Measurements from ENCODE around the gene CEP85.
A peak's percentile ranks its signal among the peaks of the same experiment; 100 is the strongest.
"Not testable (repeated sequence)": the region's sequence is repeated elsewhere in the genome, so short reads cannot be mapped to it uniquely, and the experiment has no call there.

CEP85 gene

DNA sequence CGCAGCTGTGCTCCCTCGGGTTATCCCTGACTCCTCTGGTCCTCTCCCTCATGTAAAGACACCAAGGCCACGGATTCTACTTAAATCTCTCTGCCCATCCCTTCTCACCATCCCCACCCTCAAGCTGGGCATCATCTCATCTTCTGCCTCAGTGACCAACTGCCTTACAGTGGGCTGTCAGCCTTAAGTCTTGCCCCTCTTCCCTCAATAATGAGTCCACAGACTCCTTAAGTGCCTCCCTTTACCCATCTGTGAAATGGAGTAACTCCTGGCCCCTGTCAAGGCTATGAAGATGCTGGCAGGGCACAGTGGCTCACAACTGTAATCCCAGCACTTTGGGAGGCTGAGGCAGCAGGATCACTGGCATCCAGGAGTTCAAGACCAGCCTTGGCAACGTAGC, 57.9 kb downstream of the CEP85 start:
- no peak for DNase-seq

- not testable (repeated sequence) for DNase-seq
Measured at GRCh38 chr1:26292735-26293134, 58.7 kb downstream of the CEP85 start.

- no peak for DNase-seq
Measured at GRCh38 chr1:26293911-26294463, 60.0 kb downstream of the CEP85 start.

GRCh38 chr1:26295194-26296138, 61.5 kb downstream of the CEP85 start:
- no peak for DNase-seq

DNA sequence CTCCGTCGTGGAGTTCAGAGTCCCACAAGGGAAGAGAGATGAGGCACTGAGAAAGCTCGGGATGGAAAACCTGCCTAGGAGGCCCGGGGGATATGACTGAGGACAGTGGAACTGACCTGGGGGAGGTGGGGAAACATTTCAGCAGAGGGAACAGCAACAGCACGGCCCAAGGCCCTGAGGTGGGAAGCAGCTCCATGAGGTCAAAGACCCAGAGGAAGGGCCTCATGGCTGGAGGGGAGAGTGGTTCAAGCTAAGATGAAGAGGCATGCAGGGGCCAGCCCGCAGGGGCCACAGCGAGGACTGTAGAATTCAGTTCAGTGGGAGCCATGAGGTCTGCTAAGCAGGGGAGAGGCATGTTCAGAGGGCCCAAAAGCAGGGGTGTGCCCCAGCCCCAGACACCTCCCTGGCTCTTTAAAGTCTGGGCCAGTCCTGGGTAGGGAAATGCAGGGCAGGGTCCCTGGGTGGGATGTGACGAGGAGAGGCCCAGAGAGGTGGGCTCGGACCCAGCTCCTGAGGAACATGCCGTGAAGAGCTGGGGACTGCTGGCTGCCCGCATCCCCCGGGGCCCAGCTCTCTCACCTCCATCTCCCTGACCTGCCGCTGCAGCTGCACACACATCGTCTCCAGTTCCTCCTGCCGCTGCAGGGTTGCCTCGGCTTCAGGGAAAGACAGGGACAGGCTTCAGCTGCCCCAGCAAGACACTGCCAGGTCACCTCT, 62.5 kb downstream of the CEP85 start:
- DNase-seq: no peak

GRCh38 chr1:26297057-26297790, 63.2 kb downstream of the CEP85 start:
- DNase-seq: no peak

- no peak for DNase-seq
Measured at GRCh38 chr1:26297791-26298124, 63.8 kb downstream of the CEP85 start.

DNA sequence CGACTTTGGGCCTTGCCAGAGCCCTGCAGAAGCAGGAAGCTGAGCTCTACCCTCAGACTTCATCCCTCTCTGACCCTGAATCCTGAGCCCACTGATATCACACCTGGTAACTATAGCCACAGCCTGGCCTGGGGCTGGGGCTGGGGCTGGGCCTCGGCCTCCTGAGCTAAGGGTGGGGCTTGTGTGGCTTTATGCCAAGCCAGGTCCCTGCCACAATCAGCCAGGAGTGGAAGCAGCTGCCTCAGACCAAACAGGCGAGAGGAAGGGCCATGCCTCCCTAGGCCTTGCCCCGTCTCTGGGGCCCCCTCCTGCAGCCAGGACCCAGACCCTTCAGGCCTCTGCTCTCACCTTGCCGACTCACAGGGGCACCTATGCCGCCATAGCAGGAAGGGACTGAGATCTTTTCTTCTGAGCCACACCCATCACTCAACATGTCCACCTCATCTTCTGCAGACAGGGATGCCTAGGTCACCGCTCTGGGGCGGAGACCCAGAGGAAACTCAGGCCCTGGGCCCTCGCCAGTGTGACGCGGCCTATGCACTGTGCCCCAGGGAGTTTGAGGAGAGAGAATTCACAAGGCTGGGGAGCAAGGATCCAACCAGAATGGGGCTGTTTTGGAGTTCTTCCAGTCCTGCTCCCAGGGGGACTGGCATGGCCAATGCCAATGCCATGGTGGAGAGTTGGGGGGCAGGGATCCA, 66.7 kb downstream of the CEP85 start:
- DNase-seq: no peak

DNA sequence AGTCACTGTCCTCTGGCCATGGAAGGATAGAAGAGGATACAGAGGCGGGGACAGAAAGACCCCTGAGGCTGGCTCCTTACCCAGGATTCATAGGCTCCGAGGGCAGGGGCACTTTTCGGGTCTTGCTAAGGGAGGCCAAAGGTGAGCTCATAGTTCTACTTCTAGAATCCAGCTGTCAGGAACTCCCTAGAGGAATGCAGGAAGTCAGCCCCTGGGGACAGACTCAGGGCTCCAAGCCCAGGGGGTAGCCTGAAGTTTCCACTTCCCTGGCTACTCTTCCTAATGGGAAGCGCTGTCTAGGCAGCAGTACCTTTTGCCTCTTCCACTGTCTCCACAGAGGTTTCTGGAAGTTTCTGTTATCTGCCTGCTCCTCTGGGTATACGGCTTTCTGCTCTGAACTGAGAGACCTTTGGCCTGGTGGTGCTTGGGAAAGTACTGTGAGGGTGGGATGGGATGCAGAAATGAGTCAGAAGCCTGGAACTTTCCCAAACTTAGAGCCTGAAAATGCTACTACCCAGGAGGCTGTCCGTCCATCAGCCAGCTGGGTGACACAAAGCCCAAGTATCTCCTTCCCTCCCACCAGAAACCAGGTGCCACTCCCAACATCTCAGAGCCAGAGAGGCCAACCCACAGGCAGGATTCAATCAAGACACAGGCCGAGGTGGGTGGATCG, 68.9 kb downstream of the CEP85 start:
- no peak for DNase-seq

- DNase-seq: no peak
Measured at GRCh38 chr1:26305667-26306289, 71.8 kb downstream of the CEP85 start.

DNA sequence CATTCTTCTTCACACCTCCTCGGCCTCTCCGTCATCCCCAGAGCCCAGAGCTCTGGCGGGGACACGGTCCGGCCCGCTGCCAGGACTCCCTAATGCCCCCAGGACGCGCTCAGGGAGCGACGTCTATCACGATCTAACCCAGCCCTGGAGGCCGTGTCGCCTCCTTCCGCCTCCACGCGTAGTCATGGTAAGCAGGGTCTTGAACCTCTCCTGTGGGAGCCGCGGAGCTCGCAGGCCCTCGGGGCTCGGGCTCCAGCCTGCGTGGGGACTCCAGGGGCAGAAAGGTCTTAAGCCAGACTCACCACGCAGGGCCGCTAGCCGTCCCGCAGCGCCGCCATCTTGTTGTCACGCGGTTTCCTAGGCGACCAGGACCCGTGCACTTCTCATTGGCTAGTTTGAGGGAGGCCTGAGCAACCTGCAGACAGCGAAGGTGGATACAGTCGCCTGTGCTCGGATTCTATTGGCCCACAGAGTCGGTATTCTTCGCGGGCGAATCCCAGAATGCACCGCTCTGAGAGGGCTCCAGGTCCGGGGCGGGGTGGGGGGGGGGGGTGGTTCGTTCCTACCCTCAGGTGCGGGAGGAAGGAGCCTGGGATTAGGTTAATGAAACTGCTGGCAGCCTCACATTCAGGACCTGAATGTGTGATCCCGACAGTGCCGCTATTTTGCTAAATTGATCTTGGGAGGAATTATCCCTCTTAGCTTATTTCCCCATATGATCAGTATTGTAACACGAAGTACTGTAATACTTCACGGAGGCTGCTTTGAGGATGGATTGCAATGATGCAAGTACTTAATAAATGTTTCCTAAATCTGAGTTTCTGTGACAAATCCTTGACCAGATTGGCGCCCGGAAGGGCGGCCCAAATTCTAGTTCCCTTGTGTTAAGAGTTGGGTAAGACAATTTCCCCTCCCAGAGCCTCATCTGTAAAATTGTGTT, 72.6 kb downstream of the CEP85 start, which contains the start of gene UBXN11:
Gene UBXN11, minus strand, starts transcription at position 347 of the 940 bp plus-strand sequence. CDS start 3,753 bp downstream, outside the sequence.
- DNase-seq: peak; percentile 96

DNA sequence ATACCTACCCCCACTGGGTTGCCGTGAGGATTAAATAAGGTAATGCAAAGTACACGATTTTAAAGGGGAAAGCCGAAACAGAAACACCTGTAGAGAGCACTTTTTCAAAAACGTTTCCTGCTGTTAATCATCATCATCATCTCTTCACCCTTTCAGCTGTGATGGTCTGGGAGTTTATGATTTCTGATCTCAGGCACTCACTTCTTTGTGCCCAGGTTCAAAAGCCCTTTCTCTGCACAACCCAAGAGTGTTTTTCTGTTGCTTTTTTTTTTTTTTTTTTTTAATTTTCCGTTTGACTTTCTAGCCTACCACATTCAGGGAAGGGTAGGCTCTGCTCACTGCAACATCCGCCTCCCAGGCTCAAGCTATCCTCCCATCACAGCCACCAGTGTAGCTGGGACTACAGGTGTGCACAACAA, 73.4 kb downstream of the CEP85 start:
- DNase-seq: peak; percentile 59

GRCh38 chr1:26307966-26308899, 74.2 kb downstream of the CEP85 start:
- not testable (repeated sequence) for DNase-seq

- no peak for DNase-seq
Measured at GRCh38 chr1:26314501-26314900, 80.5 kb downstream of the CEP85 start.

DNA sequence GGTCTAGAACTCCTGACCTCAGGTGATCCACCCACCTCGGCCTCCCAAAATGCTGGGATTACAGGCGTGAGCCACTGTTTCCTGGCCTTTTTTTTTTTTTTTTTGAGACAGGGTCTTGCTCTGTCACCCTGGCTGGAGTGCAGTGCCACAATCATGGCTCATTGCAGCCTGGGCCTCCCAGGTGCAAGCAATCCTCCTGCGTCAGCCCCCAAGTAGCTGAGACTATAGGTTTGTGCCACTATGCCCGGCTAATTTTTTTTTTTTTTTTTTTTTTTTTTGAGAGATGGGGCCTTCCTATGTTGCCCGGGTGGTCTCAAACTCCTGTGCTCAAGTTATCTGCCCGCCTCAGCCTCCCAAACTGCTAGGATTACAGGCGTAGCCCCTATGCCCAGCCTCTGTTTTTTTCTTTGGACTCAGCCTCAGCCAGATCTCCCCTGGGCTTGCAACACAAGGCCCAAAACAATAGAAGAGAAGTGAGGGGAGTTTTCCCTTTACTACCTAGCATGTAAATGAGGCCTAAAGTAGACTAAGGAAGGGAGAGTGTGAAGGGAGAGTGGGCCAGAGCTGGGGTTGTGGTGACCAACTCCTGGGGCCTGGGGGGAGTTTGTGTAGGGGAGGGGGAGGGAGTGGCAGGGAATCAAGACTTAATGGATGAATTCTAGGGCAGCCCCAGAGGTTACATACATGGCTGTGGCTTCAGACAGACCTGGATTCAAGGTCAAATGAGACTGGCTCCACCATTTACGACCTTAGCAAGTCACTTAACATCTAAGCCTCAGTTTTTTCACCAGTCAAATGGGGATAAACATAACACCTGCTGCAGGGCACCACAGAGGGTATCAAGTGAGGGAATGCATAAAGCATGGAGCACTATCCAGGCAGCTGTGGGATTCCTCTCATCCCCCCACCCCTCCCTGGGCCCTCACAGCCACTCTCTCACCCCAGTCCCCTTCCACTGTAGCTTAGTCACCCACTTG, 82.2 kb downstream of the CEP85 start:
- DNase-seq: no peak

DNA sequence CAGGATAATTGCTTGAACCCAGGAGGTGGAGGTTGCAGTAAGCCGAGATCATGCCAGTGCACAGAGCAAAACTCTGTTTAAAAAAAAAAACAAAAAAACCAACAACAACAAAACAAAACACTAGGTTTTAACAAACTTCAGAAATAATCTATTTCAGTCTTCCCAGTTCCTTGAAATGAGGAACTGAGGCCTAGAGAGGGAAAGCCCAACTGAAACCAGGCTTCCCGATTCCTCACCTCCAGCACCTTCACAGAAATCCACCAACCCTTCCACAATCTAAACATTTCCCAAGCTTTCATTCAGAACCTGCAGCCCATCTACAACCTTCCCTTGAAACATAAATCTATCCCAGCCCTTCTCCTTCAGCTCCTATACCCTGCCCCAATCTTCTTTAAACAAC, 83.1 kb downstream of the CEP85 start:
- DNase-seq: no peak

DNA sequence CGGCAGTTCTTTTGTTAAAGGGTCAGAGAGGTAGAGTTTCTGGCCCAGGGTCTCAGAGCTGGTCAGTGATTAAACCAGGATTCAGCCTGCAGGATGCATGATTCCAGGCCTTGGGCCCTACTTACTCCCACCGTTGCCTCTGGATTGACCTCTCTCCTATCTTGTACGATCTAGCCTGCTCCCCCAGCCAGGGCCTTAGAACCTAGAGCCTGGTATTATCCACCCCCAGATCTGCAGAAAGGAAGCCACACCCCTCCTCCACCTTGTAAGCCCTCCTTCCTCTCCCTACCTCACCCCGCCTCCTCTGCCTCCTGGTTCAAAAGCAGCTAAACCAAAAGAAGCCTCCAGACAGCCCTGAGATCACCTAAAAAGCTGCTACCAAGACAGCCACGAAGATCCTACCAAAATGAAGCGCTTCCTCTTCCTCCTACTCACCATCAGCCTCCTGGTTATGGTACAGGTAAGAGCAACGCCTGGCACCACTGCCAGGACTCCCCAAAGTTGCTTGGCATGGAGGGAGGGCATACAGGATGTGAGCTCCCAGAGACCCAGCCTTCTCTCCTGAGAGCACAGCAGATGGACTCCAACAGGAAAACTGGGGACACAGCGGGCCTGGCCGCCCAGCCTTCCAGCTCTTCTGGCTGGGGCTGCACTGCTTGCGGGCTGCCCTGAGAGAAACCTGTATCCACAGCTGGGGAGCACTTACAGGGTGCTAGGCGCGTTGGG, 83.8 kb downstream of the CEP85 start, which contains the start of gene CD52:
Gene CD52, plus strand, starts transcription at position 347 of the 726 bp plus-strand sequence. Its CDS starts 60 bp downstream, at position 407.
- peak; percentile 85 for DNase-seq

Data from CD4-positive, alpha-beta T cell treated with Interleukin-17A for 1 hour (primary cell).